Measurements from ENCODE around the gene SRGAP2.
"Not testable (repeated sequence)": the region's sequence is repeated elsewhere in the genome, so short reads cannot be mapped to it uniquely, and the experiment has no call there.

DNA sequence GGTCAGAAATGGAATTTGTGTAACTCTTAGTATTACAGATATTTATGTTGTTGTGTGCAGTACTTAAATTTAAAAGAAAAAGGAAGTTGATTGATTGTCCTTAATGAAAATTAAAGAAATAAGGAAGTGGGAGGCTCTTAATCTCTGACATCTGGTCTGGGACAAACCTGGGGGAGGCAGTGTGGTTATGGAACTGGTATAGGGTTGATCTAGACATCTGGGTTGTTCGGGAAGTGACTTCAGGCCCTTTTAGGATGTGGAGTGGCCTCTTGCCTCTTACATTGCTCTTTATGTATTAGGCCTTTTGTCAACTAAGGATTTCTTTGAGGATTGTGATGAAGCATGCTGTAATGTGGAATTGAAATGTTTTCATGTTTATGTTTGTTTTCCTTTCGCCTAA, 15.4 kb downstream of the SRGAP2 start:
- TF ChIP-seq POLR2A (IDR thresholded peaks at IDR 0.05) = not testable (repeated sequence)
- TF ChIP-seq, protein P1, sequence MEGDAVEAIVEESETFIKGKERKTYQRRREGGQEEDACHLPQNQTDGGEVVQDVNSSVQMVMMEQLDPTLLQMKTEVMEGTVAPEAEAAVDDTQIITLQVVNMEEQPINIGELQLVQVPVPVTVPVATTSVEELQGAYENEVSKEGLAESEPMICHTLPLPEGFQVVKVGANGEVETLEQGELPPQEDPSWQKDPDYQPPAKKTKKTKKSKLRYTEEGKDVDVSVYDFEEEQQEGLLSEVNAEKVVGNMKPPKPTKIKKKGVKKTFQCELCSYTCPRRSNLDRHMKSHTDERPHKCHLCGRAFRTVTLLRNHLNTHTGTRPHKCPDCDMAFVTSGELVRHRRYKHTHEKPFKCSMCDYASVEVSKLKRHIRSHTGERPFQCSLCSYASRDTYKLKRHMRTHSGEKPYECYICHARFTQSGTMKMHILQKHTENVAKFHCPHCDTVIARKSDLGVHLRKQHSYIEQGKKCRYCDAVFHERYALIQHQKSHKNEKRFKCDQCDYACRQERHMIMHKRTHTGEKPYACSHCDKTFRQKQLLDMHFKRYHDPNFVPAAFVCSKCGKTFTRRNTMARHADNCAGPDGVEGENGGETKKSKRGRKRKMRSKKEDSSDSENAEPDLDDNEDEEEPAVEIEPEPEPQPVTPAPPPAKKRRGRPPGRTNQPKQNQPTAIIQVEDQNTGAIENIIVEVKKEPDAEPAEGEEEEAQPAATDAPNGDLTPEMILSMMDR (IDR thresholded peaks at IDR 0.05 in 4 of 5, conservative IDR thresholded peaks at IDR 0.05 in 1 of 5) = not testable (repeated sequence)

Data from gastrocnemius medialis (tissue), 4 donors.